GM12874 (cell line): Measurements from ENCODE around the gene TRMT1.

Source experiments
- TF ChIP-seq, protein P1 (sequence below): IDR thresholded peaks from 2 replicates; pipeline ENCODE4 v1.5.1; 2011; ENCODE audit warnings: low read depth, mild to moderate bottlenecking, control low read depth, low read length, moderate library complexity; ENCODE audit not compliant: insufficient read depth

TRMT1 gene

DNA sequence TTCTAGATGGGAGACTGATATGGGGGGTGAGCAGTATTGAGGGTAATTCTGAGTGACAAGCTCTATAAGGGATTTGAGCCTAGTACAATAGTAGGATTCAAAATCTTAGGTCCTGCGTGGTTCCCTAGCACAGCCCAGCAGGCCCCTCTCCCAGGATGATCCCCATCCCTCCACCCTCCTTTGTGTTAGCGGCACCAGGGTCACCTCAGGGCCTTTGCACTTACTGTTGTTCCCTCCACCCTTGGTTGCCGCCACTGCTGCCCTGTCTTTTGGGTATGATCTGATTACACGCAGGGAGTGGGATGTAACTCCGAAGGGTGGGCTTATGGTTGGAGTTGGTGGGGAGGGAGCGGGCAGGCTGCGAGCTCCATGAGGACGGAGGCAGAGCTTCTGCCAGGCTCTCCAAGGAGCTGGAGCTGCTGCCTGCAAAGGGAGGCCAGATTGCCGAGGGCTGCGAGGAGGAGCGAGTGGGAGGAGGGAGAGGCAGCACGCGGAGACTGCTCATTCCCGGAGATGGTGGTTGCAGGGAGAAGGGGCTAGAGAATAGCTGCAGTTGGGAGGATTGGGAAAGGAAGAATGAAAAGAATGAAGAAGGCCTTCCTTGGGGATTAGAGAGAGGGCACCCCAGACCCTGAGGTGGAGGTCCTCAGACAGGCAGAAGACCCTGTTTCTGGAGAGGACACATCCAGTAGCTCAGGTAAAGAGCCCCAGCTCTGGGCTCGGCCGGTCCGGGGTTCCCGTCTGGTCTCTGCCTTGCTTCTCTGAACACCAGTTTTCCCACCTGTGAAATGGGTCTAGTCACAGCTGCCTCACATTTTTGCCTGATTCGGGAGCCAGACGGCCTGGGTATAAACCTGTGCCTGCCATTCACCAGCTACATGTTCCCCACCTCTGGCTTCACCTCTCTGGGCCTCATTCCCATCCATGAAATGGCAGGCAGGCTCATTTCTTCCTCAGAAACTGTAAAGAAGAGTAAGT, 6.7 kb upstream of the TRMT1 start:
- TF ChIP-seq, protein P1, sequence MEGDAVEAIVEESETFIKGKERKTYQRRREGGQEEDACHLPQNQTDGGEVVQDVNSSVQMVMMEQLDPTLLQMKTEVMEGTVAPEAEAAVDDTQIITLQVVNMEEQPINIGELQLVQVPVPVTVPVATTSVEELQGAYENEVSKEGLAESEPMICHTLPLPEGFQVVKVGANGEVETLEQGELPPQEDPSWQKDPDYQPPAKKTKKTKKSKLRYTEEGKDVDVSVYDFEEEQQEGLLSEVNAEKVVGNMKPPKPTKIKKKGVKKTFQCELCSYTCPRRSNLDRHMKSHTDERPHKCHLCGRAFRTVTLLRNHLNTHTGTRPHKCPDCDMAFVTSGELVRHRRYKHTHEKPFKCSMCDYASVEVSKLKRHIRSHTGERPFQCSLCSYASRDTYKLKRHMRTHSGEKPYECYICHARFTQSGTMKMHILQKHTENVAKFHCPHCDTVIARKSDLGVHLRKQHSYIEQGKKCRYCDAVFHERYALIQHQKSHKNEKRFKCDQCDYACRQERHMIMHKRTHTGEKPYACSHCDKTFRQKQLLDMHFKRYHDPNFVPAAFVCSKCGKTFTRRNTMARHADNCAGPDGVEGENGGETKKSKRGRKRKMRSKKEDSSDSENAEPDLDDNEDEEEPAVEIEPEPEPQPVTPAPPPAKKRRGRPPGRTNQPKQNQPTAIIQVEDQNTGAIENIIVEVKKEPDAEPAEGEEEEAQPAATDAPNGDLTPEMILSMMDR: no peak

DNA sequence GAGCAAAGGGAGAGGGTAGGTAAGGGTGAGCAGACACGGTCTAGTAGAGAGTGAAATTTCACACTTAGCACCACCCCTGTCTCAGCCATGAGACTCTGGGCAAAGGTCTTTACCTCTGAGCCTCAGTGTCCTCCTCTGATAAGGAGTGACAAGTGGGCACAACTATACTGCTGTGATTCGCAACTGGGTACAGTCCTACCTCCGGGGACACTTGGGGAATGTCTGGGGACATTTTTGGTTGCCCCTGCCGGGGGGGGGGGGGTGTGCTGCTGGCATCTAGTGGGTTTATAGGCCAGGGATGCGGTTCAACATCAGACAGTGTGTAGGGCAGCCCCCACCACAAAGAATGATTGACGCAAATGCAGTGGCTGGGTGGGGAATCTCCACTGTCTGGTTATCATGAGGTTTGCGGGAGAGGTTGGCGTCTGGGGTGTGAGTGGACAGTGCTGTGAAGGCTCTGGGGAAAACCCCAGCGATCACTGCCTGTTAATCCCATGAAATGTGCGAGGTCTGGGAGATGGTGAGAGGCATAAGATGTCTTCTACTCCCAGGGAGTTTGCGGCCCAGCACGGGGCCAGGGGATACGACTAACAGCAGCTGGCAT, 5.8 kb upstream of the TRMT1 start:
- TF ChIP-seq, protein P1: no peak

DNA sequence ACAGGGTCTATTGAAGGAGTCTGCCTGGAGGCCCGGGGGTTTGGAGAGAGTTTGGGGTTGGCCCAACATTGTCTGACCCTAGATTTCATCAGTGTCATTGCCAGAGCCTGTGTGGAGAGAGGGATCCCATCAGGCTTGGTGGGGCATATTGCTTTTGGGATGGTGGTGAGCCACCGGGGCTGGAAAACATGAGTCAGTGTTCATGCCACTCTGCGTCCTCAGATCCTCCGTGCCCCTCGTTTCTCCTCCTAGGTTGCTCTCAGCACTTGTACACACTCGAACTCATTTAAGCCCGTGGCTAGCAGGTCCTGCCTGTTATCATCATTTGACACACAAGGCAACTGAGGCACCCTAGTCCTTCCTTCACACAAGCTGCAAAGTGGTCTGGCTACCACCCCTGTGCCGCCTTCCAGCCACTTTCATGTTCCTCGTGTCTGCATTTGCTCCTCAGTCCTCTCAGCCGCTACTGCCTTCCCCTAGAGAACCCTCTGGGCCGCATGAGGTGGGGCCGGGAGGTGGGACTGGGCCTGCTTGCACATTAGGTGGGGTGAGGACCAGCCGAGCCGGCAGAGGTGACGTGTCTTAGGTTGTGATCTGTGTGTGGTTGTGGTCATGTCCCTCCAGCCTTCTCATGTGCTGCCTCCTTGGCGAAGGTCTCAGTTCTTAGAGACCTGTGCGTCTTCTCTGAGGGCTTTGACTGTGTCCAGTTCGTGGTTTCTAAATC, 5.2 kb upstream of the TRMT1 start:
- TF ChIP-seq, protein P1: no peak

DNA sequence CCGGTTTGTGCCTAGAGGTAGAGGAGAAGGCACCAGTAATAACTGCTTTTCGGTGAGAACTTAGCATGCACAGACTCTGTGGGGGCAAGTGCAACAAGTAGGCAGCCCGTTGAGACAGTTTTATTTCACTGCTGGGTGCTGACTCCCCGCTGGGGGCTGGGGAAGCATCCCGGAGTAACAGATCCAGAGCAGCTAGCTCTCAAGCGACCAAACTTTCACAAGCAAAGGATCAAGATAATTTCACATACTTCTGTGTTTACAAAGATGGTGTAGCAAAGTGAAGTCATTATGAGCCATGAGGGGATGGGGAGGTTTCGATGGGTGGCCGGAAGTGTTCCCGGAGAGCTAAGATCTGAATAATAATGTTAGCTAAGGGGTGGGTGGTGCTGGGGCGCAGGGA, 4.3 kb upstream of the TRMT1 start:
- TF ChIP-seq, protein P1: no peak

DNA sequence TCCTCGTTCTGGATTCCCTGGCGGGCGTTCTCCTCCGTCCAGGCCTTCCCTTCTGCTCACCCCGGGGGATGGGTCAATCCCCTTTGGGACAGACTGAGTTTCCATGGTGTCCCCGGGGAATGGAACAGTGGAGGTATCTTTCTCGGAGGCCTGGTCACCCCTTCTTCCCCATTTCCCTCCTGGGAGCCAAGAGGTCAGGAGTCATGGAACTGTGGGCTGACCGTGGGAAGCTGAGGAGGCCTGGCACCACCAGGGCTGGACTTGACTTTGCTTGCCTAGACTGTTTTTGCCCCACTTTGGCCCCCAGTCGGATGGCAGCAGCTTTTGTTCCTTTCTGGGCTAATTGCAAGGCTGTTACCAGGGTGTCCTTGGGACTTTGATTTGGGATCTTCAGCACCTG, 3.5 kb upstream of the TRMT1 start:
- TF ChIP-seq, protein P1: no peak

DNA sequence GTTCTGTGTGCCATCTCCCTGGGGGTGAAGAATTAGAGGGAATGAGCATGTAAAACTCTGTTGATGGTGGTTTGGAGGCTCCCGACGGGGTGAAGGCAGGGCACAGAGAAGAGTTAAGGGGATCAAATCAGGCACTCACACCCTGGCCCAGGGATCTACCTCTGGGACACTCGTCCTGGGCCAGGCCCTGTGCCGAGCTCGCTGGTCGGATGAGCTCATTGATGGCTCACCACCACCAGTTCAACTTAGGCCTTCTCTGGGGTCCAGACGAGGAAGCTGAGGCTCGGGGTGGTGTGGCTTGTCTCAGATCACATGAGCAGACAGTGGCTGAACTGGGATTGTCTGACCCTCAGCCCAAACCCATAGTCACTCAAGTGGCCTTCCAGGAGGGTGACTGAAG, 3.1 kb upstream of the TRMT1 start:
- TF ChIP-seq, protein P1: no peak
